H1 (cell line): ENCODE data around the gene ZRANB2. TPM values are rescaled to one million over a fixed set of nuclear protein-coding genes. Genes with fewer than 3 reads are reported as not detected.
A peak's percentile ranks its signal among the peaks of the same experiment; 100 is the strongest.

Source experiments
- BRCA1 ChIP-seq: IDR thresholded peaks from 2 replicates; pipeline ENCODE4 v1.6.1; 2012; ENCODE audit warnings: low read depth, low read length, improper control_type of control experiment
- CBX8 ChIP-seq: fragments of 300-800, 300-1000 bp; sonication (generic); IDR thresholded peaks from 2 replicates; pipeline ENCODE4 v1.7.1; 2016; ENCODE audit warnings: low read depth, low read length, borderline replicate concordance
- CHD7 ChIP-seq: fragments of 300-600 bp; sonication (generic); IDR thresholded peaks from 2 replicates; pipeline ENCODE4 v1.7.1; 2012; ENCODE audit warnings: low read length, moderate library complexity, mild to moderate bottlenecking, inconsistent platforms; ENCODE audit not compliant: insufficient replicate concordance
- GABPA ChIP-seq: IDR thresholded peaks from 2 replicates; pipeline ENCODE4 v1.6.1; 2011; ENCODE audit warnings: mild to moderate bottlenecking, low read length, moderate library complexity, borderline replicate concordance; ENCODE audit not compliant: insufficient read depth
- JUND ChIP-seq: IDR thresholded peaks from 2 replicates; pipeline ENCODE4 v1.6.1; 2011; ENCODE audit warnings: mild to moderate bottlenecking, improper control_type of control experiment, low read length
- MAX ChIP-seq: IDR thresholded peaks from 2 replicates; pipeline ENCODE4 v1.6.1; 2012; ENCODE audit warnings: inconsistent platforms
- RBBP5 ChIP-seq: IDR thresholded peaks from 2 replicates; pipeline ENCODE4 v1.7.1; 2012; ENCODE audit warnings: low read depth, mild to moderate bottlenecking, inconsistent platforms, low read length, moderate library complexity, borderline replicate concordance
- RNF2 ChIP-seq: fragments of 200-900, 300-1000 bp; sonication (generic); IDR thresholded peaks from 2 replicates; pipeline ENCODE4 v1.7.1; 2016; ENCODE audit warnings: borderline replicate concordance, low read depth, mild to moderate bottlenecking, antibody characterized with exemption, low read length; ENCODE audit not compliant: poor library complexity, severe bottlenecking; ENCODE audit errors: missing control alignments
- polyA plus RNA-seq, 7 experiments: library from polyadenylated mRNA; depleted of rRNA in 3 of 7; stranded (reverse) in 5 of 7; unstranded in 2 of 7; fragments of >200 nt in 5 of 7; fragments of 200-250 nt in 2 of 7; gene quantifications; 1 replicate in 5 of 7; 2 replicates in 1 of 7; 4 replicates in 1 of 7; pipeline versions ENCODE4 v1.2.1 to v1.2.3, GENCODE V29; 2011 to 2013; ENCODE audit warnings: missing spikeins in 2 of 7, mixed read lengths in 2 of 7
- total RNA-seq: library from RNA; stranded (reverse); fragmentation: NEBNext Ultra II Directional; extraction: Animal tissue kit (Norgen Biotek cat#: 25700); gene quantifications from 2 replicates; pipeline ENCODE4 v1.2.1, GENCODE V29; 2021

The ZRANB2 gene
- total and polyA plus RNA-seq, 2 of the 8 experiments (the other 6 are each of a cell fraction or from before 2014, with no cell fraction given) = 35.8 to 103 TPM

GRCh38 chr1:71080739-71081696, at the start of gene ZRANB2 (continued):
- no peak for TF ChIP-seq CHD7
- no peak for TF ChIP-seq CBX8
- no peak for TF ChIP-seq BRCA1
- 0 out of 2 replicates have a peak, but pooled peaks have one; percentile 8 for TF ChIP-seq MAX
- TF ChIP-seq GABPA = 0 out of 2 replicates have a peak, but pooled peaks have one; percentile 64
- peak; percentile 81; the same call in 1 of the 2 replicates for TF ChIP-seq RBBP5
- no peak for TF ChIP-seq RNF2
- no peak for TF ChIP-seq JUND
